Inferior parietal cortex (tissue), 1 donor: Measurements from ENCODE around the gene UPK1A.

Source experiments
- DNase-seq: peaks from one replicate; pipeline ENCODE4 v3.0.0-alpha.2; 2016; ENCODE audit errors: extremely low spot score

The UPK1A gene

GRCh38 chr19:35666251-35666913 lies at the start of gene UPK1A:
UPK1A (plus strand) TSS chr19:35666517; CDS start chr19:35666813, 296 bp downstream.
- DNase-seq = no peak

GRCh38 chr19:35618857-35619256 lies 47.5 kb upstream of the UPK1A start:
- DNase-seq = no peak

GRCh38 chr19:35619290-35619923 lies 46.9 kb upstream of the UPK1A start:
- DNase-seq = no peak

GRCh38 chr19:35620001-35620400 lies 46.3 kb upstream of the UPK1A start:
- no peak for DNase-seq

- DNase-seq = no peak
Observed at GRCh38 chr19:35621708-35622107, 44.6 kb upstream of the UPK1A start.

GRCh38 chr19:35622750-35623149 lies 43.6 kb upstream of the UPK1A start:
- DNase-seq = no peak

GRCh38 chr19:35623327-35624010 lies 42.8 kb upstream of the UPK1A start:
- peak; percentile 9 for DNase-seq

- DNase-seq = no peak
Observed at GRCh38 chr19:35628264-35628564, 38.1 kb upstream of the UPK1A start.

GRCh38 chr19:35628565-35629331 lies 37.6 kb upstream of the UPK1A start, which contains the start of gene RBM42:
RBM42 (plus strand) TSS chr19:35629036; CDS start chr19:35629154, 118 bp downstream.
- DNase-seq = peak; percentile 99

- no peak for DNase-seq
Observed at GRCh38 chr19:35629332-35629633, 37.0 kb upstream of the UPK1A start.

GRCh38 chr19:35633727-35634440 lies 32.4 kb upstream of the UPK1A start:
- no peak for DNase-seq

- DNase-seq = no peak
Observed at GRCh38 chr19:35636651-35637050, 29.7 kb upstream of the UPK1A start.

- DNase-seq = no peak
Observed at GRCh38 chr19:35637165-35637564, 29.2 kb upstream of the UPK1A start.

- DNase-seq = no peak
Observed at GRCh38 chr19:35639321-35639639, 27.0 kb upstream of the UPK1A start.

GRCh38 chr19:35639863-35640262 lies 26.5 kb upstream of the UPK1A start:
- no peak for DNase-seq

GRCh38 chr19:35641515-35642151 lies 24.7 kb upstream of the UPK1A start, which contains the start of gene ETV2:
ETV2 (plus strand) TSS chr19:35641745; CDS start chr19:35642461, 716 bp downstream.
- DNase-seq = no peak

GRCh38 chr19:35642312-35642711 lies 24.0 kb upstream of the UPK1A start:
- no peak for DNase-seq

GRCh38 chr19:35642798-35643254 lies 23.5 kb upstream of the UPK1A start:
- no peak for DNase-seq

GRCh38 chr19:35643255-35644205 lies 22.8 kb upstream of the UPK1A start:
- peak; percentile 27 for DNase-seq
